GM18907 (cell line): Measurements from ENCODE around the gene P3R3URF.

Experiments used
- ATAC-seq: cut with Tn5 transposase; IDR thresholded peaks from one replicate; pipeline ENCODE4 v1.9.1; 2021; ENCODE audit warnings: mild to moderate bottlenecking, moderate library complexity; ENCODE audit not compliant: unreplicated experiment

P3R3URF gene

GRCh38 chr1:46194641-46195193, 18.4 kb upstream of the P3R3URF start:
- no peak for ATAC-seq

- no peak for ATAC-seq
Measured at GRCh38 chr1:46193984-46194570, 17.8 kb upstream of the P3R3URF start.

DNA sequence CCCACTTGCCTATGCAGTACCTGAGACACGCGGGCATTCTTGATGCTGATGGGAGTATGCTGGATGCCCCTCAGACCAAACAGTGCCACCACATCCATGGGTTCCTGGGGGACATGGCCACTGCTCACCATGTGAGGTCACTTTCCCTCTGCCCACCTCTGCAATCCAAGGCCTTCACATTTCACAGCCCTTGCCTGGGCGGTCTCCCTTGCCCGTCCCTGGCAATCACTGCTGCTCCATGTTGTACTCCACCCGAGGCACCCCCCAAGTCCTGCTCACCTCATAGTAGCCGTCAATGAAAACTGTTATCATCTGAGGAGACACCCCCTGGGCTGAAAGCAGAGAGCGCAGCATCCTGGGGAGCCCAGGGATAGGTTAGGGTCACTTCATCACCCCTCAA, 17.0 kb upstream of the P3R3URF start:
- no peak for ATAC-seq

DNA sequence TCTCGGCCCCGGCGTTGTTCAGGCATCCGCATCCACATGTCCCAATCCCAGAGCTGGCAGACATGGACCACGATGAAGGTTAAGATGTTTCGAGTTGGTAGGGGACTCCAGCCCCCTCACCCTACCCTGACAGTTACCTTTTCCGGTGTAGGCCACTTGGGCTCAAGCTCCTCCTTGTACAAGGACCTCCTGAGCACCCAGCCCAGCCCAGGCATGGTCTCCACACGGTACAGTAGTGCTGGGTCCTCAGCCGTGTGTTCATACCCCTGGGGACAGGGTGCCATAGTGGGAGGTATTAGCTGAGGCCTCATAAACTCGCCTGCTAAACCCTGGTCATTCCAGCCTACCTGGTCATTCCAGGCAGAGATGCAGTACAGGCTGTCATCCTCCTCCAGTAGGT, 15.9 kb upstream of the P3R3URF start:
- ATAC-seq, result no peak

GRCh38 chr1:46191033-46191701, 14.9 kb upstream of the P3R3URF start:
- no peak for ATAC-seq

DNA sequence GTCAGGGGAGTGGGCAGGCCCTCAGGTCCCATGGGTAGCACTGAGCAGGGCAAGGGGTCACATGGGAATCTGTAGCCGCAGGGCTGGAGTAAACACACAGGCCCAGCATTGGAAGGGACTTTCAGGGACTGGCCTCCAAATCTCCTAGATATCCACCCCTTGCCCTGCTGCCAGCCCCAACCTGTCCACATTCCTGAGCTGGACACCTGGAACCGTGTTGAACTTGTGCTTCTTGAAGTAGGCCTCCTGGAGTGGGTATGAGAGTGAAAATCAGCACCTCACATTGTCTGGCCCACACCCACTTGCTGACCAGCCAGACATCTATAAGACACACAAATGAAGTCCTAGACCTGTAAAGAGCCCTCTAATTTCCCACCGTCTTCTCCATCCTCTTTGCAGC, 14.3 kb upstream of the P3R3URF start:
- no peak for ATAC-seq

- ATAC-seq, result no peak
Measured at GRCh38 chr1:46188295-46189030, 12.2 kb upstream of the P3R3URF start.

DNA sequence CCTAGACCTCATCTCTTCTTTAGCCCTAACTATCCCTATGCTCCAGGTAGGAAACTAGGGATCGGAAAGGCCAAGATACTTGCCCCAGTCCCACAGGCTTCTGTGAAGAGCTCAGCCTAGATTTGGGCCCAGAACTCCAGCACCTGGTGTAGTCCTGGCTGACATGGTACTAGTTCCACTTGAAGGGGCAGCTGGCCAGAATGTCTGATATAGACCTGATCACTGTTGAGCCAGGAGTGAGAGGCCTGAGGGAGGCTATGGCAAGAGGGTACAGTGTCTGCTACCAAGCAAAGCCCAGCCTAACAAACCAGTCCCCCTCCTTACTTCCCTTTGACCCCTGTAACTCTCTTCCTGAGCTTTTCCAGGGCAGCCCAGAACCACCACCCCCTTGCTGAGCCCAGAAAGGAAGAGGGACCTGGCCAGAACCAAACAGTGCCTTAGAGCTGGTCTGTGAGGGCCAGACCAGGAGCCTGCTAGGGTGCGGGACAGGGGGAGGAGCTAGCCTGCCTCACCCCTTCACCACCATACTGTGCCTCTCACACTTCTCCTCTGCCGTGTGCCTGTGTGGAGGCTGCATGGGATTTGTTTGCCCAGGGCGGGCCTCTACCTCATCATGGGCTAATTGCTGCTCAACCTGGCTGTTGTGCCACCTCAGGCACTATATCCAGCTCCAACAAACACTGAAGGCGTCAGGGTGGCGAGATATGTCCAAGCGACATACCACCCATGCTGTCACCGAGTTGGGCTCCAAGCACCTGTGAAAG, 11.0 kb upstream of the P3R3URF start:
- ATAC-seq, result no peak

DNA sequence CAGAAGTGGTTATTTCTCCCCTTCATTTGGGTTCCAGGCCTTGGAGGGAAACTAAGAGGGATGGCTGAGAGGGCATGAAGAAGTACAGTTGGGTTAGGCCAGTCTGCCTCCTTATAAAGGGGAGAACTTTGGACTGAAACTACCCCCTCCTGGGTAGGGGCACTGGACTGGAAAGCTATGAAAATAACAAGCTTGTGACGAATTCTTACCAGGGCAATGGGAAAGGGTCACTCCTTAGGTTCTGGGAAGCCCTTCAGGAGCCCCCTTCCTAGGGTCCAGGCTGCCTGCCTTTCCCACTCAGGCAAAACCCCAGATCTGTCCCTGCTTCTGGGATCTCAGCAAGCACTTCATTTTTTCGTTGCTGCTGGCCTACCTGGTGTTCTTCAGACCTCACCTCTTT, 9.8 kb upstream of the P3R3URF start:
- ATAC-seq, result no peak

- ATAC-seq, result no peak
Measured at GRCh38 chr1:46184920-46185658, 8.8 kb upstream of the P3R3URF start.

DNA sequence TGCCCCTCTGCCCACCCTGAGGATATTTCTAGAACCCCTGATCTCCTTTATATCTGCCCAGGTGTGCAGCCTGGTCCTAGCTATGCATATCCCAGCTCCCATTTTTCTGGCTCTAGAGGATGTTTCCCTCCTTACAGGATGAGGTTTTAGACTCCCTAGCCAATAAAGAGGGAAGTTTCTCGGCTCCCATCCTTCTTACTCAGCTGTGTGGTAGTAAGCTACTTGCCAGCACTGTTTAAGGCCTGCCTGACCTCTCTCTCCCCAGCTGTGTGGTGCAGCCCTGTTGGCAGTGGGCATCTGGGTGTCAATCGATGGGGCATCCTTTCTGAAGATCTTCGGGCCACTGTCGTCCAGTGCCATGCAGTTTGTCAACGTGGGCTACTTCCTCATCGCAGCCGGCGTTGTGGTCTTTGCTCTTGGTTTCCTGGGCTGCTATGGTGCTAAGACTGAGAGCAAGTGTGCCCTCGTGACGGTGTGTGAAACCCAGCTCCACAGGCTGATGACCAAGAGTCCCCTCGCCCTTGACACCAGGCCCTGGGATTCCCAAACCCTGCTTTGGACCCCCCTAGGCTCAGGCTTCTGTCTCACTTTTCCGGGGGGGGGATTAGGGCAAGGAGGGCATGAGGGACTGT, 7.8 kb upstream of the P3R3URF start:
- no peak for ATAC-seq

DNA sequence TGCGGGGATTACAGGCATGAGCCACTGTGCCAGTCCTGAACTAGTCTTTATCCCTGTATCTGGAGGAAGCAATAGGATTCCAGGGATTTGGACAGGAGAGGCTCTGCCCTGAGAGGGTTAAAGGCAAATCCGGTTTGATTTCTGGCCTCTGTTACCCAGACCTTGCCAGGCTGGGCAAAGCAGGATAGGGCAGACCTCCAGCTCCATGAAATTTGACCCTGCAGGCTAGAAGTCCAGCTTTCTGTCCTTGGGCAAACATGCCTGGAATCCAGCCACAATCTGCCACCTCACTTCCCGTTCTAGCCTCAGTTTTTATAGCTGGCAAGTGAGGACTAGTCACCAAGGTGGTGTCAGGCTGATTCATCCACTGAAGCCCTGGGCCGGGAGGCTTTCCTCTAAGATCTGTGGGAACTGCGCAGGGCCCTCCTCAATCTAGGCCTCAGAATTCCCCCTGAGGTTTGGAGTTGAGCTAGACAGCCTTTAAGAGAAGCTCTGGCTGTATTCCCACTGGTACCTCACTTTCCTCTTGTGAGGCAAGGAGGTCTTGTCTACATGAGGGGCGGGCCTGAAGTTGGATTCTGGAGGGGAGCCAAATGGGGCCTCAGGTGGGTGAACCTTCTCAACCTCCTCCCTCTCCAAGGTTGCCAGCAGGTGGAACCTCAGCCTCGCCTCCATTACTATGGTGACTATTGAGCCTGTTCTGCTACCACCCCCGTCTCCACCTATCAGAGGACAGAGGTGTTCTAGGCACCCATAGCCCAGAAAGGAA, 7.0 kb upstream of the P3R3URF start:
- ATAC-seq, result no peak

DNA sequence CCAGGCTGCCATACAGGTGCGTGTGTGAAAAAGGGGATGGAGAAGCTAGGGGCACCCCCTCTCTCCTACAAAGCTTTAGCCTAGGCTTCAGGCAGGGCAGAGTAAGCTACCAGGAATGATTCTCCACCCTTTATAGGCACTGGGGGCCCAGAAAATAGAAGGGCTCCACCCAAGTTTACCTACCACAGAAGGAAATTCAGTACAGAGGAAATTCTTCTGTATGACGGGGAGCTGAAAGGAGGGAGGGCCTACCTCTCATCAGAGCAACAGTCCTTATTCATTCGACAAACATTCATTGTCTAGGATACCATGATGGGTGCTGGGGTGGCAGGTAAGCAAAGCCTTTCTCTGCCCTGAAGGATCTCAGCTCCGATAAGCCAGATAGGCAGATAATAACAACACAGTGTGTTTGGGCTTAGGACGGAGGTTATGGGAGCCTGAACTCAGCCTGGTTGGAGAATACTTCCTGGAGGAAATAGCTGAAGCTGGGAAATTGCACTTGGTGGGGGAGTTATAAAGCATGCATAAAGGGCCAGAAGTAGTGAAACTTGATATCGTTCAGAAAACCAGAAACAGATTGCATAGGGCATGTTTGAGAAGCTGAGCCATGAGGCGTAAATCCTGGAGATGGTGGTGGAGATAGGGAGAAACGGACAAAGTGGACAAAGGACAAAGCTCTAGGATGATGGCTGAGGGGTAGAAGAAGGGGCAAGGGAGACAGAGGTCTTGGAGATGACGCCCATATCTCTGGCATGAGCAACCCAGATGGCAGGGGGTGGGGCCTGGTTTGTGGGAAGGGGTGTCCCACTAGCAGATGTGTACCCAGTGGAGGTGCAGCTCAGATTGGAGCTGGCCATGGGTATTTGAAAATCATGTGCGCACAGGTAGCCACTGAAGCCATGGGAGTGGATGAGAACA, 5.3 kb upstream of the P3R3URF start:
- ATAC-seq, result no peak

DNA sequence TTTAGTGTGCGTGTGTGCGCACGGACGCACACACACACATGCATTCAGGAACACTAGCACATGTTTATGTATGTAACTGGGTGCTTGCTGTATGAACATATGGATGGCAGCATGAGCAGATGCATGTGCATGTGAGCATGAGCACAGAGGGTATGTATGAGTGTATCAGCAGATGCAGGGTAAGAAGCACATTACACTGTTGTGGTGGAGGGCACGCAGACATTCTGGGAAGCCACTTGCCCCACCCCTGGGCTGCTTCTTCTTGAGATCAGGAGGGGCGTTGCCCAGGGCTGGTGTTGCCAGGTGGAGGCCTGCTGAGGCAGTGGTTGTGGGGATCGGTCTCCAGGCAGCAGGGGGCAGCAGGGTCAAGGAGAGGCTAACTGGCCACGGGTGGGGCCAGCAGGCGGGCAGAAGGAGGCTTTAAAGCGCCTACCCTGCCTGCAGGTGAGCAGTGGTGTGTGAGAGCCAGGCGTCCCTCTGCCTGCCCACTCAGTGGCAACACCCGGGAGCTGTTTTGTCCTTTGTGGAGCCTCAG, 3.9 kb upstream of the P3R3URF start:
- no peak for ATAC-seq

GRCh38 chr1:46179138-46180081, 3.1 kb upstream of the P3R3URF start:
- ATAC-seq, result no peak

GRCh38 chr1:46175243-46175642, 1.0 kb downstream of the P3R3URF start:
- ATAC-seq, result no peak
